SKM-1 (cell line): Measurements from ENCODE around the gene SDE2.
"Not testable (repeated sequence)": the region's sequence is repeated elsewhere in the genome, so short reads cannot be mapped to it uniquely, and the experiment has no call there.

Source experiments
- DNase-seq: peaks from one replicate; lab custom pipeline; 2025; ENCODE audit not compliant: unreplicated experiment; lab: John Stamatoyannopoulos, UW

SDE2 gene

DNA sequence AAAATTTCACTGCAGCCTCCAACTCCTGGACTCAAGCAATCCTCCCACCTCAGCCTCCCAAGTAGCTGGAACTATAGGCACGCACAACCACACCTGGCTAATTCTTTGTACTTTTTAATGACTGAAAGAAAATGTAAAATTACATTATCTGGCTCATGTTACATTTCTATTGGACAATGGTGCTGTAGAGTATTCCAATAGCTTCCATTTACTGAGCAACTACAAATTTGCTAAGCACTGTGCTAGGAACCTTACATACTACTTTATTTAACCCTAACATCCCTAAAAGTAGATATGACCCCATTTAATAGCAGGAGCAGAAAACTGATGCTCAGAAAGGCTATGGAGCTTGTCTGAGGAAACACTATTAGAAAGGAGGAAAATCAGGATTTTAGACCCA lies 19.7 kb downstream of the SDE2 start:
- DNase-seq = no peak

DNA sequence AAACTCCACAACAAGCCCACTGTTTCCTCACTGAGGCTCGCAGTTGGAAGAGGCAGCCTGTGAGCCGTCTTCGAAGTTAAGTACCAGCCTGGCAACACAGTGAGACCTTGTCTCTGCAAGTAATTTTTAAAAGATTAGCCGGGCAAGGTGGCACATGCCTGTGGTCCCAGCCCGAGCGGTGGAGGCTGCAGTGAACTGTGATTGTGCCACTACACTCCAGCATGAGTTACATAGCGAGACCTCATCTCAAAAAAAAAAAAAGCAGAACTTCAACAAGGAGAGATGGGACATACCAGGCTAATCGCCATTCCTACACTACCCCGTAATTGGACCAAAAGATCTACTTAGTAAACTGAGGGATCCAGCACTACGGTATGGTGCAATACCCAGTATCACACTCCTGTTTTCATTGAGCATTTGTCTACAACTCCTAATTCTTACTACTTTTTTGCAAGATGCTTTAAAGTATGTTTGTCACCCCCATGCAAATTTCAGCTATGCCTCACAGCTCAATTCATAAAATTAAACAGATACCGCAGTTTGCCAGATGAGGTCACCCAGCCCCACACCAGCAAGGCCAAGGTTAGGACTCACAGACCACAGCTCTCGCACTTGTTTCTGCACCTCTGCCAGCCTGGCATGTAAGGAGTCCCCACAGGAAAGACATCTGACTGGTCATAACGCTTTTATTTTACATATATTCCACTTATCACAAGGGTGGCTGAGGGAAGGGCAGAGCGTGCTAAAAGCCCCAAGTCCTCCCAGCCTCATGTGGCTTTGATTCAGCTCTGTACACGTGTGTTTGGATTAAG lies 21.0 kb downstream of the SDE2 start:
- DNase-seq = no peak

DNA sequence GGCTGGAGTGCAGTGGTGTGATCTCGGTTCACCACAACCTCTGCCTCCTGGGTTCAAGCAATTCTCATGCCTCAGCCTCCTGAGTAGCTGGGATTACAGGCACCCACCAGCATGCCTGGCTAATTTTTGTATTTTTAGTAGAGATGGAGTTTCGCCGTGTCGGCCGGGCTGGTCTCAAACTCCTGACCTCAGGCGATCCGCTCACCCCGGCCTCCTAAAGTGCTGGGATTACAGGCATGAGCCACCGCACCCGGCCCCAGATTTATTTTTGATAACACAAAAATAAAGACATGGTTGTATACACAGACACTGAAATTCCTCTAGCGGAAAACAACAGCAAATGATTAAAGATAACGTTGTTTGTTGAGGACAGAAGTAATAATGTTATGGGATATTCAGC lies 24.0 kb downstream of the SDE2 start:
- not testable (repeated sequence) for DNase-seq

- DNase-seq = no peak
Observed at GRCh38 chr1:225974454-225974853, 24.7 kb downstream of the SDE2 start.

GRCh38 chr1:225973158-225973557 lies 26.0 kb downstream of the SDE2 start:
- DNase-seq = no peak

DNA sequence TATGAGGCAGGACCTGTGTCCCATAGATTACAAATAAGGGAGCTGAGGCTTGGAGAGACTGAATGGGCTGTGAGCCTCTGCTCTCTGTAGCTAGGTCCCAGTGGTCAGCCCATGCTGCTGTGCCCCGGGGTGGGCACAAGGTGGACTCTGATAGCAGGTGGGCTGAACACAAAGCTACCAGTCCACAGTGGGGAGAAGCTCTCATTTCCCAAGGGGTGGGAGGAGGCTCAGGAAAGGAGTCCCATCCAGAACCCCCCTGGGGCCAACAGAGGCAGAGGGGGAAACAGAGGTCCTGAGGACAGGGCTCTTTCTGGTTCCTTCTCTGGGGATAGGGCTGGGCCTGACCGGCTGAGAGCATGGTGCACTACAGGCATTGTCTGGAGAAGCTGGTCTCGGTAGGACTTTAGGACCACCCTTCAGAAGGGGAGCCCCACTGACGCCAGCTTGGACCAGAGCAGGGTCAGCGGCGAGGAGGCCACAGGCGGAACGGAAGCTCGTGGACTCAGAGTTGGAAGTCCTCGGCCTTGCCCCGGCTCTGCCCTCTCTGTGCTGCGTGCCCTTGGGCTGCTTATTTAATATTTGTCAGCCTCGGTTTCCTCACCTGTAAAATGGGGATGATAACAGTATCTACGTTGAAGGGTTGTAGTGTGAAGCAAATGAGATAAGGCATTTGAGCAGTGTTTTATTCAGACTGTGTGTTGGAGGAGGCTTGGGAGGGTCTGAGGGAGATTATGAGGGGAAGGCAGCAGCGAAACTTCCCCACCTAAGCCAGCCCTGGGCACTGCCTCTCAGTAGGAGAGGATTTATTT lies 26.6 kb downstream of the SDE2 start:
- no peak for DNase-seq

- not testable (repeated sequence) for DNase-seq
Observed at GRCh38 chr1:225970592-225971157, 28.5 kb downstream of the SDE2 start.

- not testable (repeated sequence) for DNase-seq
Observed at GRCh38 chr1:225969751-225970150, 29.4 kb downstream of the SDE2 start.

DNA sequence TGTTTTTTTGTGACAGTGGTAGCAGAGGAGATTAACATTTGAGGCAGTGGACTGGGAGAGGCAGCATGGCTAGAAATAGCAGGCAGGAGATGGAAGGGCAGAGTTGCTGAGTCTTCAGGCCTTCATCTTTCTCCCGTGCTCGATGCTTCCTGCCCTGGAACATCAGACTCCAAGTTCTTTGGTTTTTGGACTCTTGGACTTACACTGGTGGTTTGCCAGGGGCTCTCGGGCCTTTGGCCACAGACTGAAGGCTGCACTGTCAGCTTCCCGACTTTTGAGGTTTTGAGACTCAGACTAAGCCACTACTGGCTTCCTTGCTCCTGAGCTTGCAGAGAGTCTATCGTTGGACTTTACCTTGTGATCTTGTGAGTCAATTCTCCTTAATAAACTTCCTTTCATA lies 33.9 kb downstream of the SDE2 start:
- no peak for DNase-seq

GRCh38 chr1:225963735-225964530 lies 35.2 kb downstream of the SDE2 start:
- no peak for DNase-seq

GRCh38 chr1:225962440-225962975 lies 36.6 kb downstream of the SDE2 start:
- DNase-seq = no peak

DNA sequence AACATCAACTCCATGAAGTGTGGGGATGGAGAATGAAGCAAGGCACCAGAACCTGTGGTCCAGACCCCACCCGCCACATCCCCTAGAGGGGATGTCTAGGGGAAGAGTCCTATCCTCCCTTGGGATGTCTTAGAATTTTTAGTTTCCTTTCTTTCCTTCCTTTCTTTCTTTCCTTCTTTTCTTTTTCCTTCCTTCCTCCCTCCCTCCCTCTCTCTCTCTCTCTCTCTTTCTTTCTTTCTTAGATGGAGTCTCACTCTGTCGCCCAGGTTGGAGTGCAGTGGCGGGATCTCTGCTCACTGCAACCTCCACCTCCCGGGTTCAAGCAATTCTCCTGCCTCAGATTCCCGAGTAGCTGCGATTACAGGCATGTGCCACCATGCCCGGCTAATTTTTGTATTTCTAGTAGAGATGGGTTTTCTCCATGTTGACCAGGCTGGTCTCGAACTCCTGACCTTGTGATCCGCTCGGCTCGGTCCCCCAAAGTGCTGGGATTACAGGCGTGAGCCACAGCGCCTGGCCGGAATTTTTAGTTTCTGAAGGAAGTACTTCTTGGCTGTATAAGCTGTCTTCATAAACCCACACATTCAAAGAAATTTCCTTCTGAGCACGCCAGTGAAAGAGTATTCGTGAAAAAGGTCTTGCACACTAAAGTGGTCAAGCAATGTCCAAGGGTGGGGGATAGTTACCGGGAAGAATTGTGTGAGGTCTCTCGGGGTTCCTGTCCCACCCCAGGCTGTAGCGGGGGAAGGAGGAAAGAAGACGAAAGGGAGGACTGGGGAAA lies 37.3 kb downstream of the SDE2 start:
- DNase-seq = no peak

GRCh38 chr1:225958041-225958440 lies 41.1 kb downstream of the SDE2 start:
- no peak for DNase-seq

DNA sequence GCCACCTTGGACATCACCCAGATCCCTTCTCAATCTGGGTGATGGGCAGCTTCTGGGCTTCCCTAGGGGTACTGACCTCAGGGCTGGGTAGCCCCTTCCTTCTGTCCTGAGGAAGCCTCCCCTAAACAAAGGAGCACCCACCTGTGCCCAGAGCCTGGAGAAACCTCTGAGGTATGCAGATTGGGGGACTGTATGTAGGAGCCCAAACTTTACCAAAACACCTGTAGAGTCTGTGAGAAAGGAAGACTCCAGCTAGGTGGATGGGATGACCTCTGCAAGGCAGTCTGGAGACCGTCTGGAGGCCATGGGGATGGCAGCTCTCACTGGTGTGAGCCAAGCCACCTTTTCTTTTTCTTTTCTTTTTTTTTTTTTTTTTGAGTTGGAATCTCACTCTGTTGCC lies 44.4 kb downstream of the SDE2 start:
- no peak for DNase-seq

DNA sequence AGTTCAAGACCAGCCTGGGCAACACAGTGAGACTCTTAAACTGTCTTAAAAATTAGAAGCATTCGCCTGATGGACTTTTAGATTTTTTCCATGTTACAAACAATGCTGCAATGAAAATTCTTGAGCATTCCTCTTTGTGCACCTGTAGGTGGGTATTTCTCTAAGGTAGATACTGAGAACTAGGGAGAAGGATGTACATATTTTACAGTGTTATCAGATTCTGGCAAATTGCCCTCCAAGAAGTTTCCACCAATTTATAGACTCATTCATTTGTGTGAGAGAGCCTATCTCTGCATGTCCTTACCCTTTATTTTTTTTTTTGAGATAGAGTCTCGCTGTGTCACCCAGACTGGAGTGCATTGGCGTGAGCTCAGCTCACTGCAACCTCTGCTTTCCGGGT lies 45.8 kb downstream of the SDE2 start:
- no peak for DNase-seq

DNA sequence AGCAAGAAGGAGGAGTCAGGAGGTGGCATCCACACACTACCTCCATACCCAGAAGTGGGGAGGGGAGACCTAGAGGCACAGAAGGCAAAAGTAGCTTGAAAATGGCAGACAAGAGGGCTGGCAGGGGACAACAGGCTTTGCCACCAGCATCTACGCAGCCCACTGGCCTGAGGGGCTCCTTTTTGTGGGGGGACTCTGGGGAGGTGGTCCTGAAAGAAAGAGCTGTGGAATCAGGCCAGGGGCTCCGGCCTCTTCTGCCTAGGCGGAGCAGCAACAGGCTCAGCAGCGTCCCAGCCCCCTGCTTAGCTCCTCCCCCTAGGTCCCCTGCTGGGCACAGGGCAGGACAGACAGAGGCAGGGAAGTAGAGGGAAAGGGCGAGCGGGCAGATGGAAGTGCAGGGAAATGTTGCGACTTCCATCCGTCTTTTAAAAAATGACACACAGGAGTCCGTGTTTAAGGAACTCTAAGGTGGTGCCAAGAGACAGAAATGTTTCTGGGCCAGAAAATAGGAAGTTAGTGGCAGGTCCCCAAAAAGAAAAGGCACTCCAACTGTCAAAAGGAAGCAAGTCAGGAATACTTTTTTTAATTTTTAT lies 48.1 kb downstream of the SDE2 start:
- no peak for DNase-seq

GRCh38 chr1:225949041-225949440 lies 50.1 kb downstream of the SDE2 start:
- no peak for DNase-seq

DNA sequence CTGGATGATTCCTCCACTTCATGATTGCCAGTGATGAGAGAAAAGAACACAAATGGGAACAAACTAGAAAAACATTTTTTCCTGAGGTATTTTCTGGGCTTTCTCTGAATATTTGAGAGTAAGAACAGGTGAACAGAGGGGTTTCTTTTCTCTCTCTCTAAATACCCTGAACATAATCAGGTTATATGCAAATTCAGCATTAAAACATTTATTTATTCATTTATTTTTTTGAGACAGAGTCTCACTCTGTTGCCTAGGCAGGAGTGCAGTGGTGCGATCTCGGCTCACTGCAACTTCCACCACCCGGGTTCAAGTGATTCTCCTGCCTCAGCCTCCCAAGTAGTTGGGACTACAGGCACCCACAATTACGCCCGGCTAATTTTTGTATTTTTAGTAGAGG lies 52.3 kb downstream of the SDE2 start:
- DNase-seq = no peak

- DNase-seq = no peak
Observed at GRCh38 chr1:225946082-225946620, 53.0 kb downstream of the SDE2 start.
